GM19395 (cell line): ENCODE results near the gene GET4.

Source experiments
- ATAC-seq: cut with Tn5 transposase; IDR thresholded peaks from one replicate; pipeline ENCODE4 v1.9.1; 2021; ENCODE audit warnings: mild to moderate bottlenecking, moderate library complexity; ENCODE audit not compliant: unreplicated experiment

The GET4 gene, protein sequence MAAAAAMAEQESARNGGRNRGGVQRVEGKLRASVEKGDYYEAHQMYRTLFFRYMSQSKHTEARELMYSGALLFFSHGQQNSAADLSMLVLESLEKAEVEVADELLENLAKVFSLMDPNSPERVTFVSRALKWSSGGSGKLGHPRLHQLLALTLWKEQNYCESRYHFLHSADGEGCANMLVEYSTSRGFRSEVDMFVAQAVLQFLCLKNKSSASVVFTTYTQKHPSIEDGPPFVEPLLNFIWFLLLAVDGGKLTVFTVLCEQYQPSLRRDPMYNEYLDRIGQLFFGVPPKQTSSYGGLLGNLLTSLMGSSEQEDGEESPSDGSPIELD

DNA sequence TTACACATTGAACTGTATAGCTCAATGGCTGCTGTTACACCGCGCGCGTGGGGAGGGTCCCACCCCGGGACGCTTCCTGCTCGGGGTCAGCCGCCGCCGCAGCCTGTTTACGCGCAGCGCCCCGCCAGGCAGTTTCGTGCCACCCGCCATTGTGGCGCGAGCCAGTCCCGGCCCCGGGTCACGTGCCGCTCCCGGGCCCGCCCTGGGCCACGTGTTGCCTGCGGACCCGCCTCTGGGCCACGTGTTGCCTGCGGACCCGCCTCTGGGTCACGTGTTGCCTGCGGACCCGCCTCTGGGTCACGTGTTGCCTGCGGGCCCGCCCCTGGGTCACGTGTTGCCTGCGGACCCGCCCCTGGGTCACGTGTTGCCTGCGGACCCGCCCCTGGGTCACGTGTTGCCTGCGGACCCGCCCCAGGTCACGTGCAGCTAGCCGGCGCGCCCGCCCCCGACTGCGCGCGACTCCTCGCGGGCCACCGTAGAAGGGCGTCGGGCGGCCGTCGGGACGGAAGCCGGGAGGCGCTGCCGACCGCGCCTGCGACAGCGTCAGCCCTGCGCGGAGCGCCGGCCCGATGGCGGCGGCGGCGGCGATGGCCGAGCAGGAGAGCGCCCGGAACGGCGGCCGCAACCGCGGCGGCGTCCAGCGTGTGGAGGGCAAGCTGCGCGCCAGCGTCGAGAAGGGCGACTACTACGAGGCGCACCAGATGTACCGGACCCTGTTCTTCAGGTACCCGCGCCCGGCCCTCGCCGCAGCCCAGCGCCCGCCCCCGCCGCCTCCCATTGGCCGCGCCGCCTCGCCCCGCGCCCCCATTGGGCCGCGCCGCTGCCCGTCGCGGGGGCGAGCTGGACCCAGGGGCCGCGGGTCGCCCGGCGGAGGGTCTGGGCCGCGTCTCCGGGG, at the start of gene GET4:
Gene GET4 (plus strand): TSS at position 478 of the 895 bp plus-strand sequence. CDS start 92 bp downstream, at position 570.
- ATAC-seq, result peak; percentile 75

DNA sequence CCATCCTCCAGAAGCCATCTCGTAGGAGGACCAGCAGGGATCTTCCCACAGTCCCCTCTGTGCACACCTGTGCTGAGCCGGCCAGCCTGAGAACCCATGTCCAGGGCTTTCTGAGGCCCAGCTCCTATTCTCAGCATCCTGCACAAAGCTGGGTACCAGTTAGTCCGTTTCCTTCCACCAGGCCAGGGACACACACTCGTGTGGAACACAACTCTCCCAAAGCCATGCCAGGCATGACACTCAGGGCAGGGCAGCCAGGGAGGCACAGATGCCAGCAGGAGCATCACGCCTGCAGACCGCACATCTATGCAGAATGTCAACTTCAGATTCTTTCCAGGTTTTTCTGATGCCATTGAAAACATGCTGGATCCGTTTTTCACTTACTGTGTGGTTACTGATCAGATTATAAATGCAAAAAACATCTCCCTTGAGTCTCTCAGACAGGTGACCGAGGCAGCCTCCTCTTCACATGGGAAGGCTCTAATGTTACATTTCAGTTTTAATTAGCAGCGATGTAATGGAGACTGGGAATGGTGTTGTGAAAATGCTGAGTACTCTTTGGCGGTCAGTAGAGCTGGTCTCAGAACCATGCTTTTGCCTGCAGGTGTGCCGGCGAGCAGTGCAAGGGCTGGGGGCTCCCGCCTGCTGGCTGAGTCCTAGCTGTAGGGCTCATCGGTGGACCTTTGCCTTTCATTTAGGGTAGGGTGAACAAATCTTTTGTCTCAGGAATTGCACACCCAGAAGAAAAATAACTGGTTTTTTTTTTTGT, 47.4 kb upstream of the GET4 start:
- ATAC-seq, result no peak

DNA sequence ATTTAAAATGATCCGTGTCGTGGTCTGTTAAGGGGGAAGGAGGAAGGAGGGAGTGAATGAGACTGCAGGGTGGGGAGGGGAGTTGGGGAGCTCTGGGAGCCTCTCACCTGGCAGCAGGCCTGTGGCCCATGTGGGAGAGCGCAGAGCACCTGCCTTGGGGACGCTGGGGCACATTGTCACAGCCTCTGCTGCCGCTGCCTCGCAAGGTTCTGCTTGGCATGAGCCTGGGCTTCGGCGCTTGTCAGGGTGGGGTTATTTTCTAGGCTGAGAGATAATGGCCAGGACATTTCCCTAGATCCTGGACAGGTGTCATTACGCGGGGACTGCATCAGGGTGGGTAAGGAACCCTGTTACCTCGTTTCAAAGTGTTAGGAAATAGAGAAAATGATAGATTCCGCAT, 46.3 kb upstream of the GET4 start:
- ATAC-seq, result no peak

DNA sequence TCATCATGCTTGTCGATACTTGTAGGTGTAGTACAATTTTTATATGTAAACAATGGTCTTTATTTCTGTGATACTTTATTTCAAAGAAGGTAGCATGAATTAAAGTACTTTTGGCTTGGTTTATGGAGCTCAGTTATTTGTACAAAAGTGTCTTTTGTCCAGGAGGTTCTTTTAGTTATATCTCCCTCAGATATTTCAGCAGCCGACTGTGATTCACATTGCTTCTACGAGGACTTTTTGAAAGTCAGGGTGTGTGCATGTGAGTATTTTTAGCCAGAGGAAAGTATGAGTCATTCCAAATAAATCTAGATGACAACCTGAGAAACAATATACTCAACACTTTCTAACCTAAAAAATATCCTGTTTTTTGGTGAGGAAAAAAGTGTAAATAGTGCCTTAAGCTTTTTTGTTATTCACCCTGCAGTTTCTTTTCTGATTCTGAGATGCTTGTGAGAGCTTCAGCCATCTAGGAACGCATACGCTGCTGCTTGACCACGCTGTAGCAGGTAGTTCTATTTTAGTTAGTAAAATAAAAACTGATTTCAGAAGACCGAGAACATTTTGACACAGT, 44.7 kb upstream of the GET4 start:
- ATAC-seq, result peak; percentile 74

DNA sequence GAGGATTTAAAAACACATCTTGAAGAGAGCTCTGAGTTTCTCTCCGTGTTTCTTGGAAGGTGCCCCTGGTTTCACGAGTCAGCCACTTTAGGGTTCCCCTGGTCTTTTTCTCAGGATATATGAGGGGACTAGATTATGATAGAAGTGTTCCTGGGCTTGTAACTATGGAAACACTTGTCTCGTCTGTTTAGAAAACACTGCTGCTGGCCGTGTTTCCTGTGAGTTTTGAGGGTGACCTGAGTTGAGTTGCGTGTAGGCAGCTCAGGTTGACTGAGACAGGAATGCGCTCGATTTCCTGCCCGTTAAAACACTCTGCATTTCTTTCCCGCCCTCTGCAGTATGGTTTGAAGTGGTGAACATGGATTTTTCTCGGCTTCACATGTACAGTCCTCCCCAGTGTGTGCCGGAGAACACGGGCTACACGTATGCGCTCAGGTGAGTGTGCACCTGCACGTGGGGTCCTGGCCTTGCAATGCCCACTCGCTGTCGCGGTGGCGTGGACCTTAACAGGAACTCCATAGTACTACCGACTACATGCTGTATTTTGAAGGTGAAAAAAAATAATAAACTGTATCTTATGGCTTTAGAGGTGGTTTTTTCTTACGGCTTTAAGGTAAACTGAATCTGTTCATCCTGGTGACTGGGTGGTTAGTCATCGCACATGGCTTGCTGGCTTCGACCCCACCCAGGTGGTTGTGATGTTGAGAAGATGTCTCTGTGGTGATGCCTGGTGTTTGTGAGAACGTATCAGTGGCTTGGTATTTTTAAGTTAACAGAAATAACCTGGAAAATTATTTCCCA, 44.0 kb upstream of the GET4 start, which contains the start of gene SUN1:
Gene SUN1 (plus strand): TSS at position 310 of the 801 bp plus-strand sequence. CDS start 49 bp downstream, at position 359.
- peak; percentile 50 for ATAC-seq

DNA sequence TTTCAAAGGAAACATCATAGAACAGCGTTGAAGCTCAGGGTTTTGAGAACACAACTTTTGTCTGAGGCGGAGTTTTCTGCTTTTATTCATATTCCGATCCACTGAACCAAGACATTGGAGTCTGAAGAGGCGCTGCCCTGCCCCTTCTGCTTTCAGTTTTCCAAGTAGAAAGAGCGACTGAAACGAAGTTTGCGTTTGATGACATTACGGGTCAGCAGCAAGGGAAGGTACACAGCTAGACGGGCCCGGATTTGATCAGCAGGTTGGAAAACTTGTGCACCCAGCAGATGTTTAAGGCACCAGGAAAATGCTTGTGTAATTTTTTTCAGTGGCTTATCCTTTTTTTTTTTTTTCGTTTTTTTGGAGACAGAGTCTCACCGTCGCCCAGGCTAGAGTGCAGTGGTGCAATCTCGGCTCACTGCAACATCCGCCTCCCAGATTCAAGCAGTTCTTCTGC, 43.4 kb upstream of the GET4 start:
- no peak for ATAC-seq

DNA sequence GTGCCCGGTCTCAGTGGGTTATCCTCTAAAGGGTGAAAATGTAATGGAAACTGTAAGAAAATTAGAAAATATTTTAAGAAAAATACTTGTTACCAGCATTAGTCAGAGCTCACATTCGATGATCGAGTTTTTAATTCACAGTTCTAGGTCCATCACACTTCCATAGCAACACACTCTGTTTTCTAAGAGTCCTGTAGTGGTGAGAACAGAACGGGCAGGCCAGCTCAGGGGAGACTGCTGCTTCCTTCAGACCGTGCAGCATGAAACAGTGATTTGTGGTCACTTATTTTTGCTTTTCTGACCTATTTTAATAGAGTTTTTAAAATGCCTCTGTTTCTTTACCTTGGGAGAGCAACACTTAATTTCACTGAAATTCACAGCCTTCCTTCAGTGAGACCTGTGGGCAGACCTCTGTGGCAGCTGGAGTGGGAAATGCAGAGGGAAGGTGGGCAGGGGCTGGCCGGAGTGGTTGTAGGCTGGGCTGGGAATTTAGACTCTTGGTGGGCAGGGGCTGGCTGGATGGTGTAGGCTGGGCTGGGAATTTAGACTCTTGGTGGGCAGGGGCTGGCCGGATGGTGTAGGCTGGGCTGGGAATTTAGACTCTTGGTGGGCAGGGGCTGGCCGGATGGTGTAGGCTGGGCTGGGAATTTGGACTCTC, 42.6 kb upstream of the GET4 start:
- no peak for ATAC-seq

DNA sequence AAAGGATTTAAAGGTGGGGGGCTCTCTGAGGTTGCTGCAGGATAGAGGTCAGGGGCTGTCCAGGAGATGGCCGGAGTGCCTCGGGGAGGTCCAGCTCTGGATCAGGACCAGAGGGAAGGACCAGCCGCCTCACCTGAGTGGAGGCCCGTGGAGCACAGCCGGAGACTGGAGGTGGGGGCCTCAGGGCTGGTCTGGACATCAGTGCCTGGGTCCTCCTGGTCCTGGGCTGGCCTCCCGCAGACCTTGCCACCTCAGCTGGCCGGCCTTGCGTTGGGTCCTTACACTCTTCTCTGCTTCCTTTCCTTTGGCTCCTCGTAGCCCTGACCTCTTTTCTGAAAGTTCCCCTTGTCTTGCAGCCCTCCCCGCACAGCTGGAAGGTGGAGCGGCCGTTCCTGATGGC, 42.1 kb upstream of the GET4 start:
- no peak for ATAC-seq

DNA sequence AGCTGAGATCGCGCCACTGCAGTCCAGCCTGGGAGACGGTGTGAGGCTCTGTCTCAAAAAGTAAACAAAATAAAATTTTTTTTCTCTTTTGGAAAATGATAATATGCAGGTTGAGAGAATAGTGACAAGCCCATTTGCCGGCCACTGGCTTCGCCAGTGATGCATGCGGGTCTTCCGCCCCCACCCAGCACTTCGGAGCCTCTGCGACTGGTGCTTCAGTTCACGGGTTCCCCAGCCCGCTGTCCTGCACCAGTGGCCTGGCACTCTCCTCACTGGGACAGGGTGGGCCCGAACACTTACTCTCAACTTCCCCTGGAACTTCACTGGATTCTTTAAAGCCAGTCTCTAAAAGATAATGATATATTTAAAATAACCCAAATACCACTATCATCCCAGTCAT, 41.3 kb upstream of the GET4 start:
- ATAC-seq, result no peak

DNA sequence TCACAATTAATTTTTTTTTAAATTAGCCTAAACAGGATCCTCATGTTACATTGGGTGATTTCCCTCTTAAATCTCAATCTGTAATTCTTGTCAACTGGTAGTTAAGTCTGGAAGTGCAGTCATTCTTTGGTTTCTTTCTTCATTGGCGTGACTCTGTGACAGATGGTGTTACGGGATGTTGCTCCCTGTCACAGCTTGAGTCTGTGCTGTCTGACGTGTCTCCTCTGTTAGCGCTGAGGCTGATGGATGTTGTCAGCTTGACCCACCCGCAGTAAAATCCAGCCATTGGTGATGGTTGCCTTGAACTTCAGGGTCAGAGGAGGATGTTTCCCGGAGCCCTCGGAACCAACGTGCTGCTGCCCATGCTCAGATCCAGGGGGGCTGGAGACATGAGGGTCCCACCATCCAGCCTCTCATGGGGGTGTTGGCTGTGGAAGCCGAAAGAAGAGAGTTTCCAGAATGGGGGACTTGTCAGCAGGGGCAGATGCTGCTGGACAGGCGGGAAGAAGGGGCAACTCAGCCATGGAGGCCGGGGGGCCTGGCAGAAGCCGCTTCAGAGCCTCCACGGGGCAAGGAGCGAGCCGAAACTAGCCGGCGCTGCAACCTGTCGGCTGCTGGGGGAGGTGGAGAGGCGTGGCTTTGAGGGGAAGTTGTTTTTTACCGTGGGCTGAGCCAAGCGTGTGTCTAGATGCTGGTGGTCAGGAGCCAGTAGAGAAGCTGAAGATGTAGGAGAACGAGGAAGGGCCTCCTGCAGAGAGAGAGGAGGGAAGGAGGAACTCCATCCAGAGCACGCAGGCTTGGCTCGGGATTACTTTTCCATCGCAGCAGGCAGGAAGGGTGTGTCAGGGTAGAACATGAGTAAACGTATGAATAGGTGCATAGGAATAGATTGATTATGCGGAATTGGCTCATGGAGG, 40.6 kb upstream of the GET4 start:
- no peak for ATAC-seq

DNA sequence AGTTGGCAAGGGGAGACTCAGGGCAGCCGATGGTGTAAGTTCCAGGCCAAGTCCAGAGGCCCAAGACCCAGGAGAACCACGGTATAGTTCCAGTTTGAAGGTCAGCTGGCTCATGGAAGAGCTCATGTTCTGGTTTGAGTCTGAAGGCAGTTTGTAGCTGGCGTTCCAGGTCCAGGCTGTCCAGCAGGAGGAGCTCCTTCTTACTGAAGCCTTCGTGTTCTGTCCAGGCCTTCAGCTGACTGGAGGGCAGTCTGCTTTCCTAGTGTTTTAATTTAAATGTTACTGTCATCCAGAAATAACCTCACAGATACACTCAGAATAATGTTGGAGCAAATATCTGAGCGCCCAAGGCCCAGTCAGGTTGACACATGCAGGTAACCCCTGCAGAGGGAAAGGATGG, 39.9 kb upstream of the GET4 start:
- ATAC-seq, result no peak

DNA sequence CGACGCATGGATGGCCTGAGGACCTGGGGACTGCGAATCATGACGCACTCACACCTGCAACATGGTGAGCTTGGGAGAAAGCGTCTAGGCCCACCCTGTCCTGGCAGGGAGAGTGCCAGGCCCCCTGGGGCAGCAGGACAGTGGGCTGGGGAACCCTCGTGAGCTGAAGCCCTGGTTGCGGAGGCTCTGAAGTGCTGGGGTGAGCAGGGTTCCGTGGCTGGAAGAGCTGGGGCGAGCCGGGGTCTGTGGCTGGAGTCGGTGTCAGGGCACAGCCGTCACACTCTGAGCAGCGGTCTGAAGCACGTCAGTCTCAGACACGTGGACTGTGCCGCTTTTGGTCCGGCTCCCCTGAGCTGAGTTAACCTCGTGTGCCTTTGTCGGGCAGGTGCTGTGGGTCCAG, 39.4 kb upstream of the GET4 start:
- no peak for ATAC-seq

DNA sequence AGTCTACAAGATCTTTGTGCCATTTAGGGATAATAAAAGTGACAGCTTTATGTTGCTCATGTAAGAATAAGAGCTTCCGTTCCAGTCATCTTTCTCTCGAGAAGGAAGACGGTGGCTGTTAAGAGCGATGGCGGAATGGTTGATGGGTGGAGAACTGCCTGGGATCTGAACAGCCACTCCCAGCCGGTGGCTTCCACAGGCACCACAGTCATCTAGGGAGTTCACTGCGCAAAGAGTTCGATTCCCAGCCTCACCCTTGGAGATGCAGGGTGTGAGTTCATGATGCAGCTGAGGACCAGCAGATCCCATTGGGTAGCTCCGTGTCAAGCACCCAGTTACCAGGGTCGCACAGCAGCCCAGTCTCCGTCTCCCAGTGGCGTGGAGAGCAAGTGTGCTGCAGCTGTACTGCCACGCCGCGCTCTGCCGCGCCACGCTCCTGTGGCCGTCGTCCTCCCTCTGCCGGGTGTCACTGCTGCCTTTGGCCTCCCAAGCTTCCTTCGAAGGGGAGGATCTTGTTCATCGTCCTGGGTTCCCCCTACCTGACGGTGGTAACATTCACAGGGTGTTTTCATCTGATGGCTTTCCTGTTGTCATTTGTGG, 36.3 kb upstream of the GET4 start:
- ATAC-seq, result no peak

DNA sequence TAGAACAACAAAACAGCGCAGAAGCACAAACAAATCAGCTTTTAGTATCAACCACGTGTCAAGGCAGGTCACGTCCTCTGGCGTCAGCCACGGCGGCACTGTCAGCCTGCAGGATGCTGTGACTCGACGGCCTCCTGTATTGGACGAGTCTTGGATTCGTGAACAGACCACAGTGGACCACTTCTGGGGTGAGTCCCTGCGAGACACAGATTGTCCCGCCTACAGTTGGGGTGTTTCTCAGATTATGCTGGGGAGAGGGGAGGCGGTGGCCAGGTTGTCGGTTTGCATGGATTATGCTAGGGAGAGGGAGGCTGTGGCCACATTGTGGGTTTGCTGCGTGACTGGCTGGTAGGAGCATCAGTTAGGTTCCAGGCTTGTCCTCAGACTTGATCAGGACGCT, 34.4 kb upstream of the GET4 start:
- no peak for ATAC-seq

DNA sequence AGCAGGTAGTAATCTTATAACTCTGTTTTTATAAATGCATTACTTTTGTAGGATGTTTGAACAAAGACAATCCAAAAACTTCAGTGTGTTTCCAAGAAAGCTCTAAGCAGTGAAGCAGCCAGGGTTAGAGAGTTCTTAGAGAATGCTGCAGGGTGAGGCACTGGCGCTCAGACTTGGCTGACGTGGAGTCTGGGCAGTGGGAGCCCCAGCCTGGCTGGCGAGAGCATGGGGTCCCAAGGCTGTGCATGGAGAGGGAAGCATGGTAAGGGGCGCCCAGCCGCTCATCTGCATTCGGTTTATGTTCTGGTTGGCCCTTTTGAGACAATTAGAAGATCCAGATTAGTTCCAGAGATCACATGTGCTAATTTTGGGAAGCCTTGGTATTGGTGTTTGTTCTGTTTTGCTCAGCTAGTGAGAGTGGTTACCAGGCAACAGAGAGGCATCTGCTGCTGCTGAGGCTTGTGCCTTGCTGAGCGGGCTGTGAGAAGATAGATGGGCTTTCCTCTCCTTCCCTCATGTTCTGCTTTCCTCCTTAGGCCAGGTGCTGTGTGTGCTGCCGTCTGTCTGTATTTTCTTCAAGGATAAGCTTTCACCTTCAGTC, 33.8 kb upstream of the GET4 start:
- ATAC-seq, result no peak

DNA sequence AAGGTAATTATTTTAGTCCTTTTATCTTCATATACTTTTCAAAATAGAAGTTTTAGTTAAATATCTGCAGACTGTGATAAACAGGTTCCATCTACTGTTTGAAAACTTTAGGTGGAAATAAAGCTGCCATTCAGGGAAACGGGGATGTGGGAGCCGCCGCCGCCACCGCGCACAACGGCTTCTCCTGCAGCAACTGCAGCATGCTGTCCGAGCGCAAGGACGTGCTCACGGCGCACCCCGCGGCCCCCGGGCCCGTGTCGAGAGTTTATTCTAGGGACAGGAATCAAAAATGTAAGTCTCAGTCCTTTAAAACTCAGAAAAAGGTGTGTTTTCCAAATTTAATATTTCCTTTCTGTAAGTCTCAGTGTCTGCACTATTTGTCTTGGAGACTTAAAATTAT, 33.1 kb upstream of the GET4 start:
- ATAC-seq, result no peak

DNA sequence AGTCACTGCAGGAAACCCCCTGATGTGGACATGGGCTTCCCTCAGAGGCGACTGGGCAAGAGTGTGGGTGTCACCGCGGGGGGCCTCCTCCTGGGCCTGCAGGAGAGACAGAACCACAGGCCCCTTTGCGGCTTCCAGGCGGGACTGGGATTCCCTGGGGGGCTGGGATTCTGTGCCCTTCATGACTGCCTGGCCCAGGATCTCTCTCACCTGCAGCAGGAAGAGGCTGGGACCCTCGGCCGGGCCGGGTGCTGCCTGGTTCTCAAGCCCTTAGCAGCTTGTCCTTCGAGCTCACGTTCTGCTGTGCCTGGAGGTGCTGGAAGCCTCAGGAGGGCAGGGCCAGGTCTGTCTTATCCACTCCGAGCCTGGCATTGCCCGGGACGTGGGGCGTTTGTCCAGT, 32.3 kb upstream of the GET4 start:
- ATAC-seq, result no peak

DNA sequence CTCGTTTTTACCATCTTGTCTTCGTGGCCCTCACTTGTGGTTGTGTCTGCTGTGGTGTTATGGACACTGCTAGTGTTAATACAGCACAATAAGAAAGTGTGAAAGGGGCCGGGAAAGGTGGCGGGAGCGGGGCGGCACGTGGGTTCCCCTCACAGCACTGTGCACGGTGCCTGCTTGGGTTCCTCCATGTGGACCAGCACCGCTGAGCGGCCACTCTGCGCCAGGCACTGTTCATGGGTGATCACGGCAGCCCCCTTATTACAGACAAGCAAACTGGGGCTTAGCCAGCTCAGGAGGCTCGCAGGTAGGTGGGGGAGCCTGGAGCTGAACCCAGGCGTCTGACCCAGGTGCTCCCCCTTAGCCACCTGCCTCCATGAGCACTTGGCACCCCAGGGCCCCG, 31.8 kb upstream of the GET4 start:
- ATAC-seq, result no peak
